Stimulated activated CD8-positive, alpha-beta memory T cell treated with anti-CD3 and anti-CD28 coated beads, Interleukin-4, amount 100 ng/mL, for 4 hours (primary cell): ENCODE measurements around the gene ATG4A.

Experiments used
- DNase-seq, 2 donors: peaks; one replicate each; pipeline ENCODE4 v3.0.0-alpha.2; 2020; ENCODE audit warnings: low read depth in 2 of 2, low spot score in 1 of 2

ATG4A gene

GRCh38 chrX:108121291-108121690 is 29.7 kb downstream of the ATG4A start:
- no peak for DNase-seq

GRCh38 chrX:108122748-108123147 is 31.2 kb downstream of the ATG4A start:
- no peak for DNase-seq

- DNase-seq = no peak
These were observed 32.2 kb downstream of the ATG4A start for GRCh38 chrX:108123591-108124366.

GRCh38 chrX:108126661-108127060 is 35.1 kb downstream of the ATG4A start:
- no peak for DNase-seq

- DNase-seq = no peak
These were observed 35.6 kb downstream of the ATG4A start for GRCh38 chrX:108127152-108127551.

- no peak for DNase-seq
These were observed 39.3 kb downstream of the ATG4A start for GRCh38 chrX:108130889-108131288.

GRCh38 chrX:108131471-108131870 is 39.9 kb downstream of the ATG4A start:
- no peak for DNase-seq

- DNase-seq = no peak
These were observed 40.5 kb downstream of the ATG4A start for GRCh38 chrX:108132034-108132433.

- no peak for DNase-seq
These were observed 41.3 kb downstream of the ATG4A start for GRCh38 chrX:108132876-108133275.

- DNase-seq = no peak
These were observed 43.1 kb downstream of the ATG4A start for GRCh38 chrX:108134724-108135123.

- DNase-seq = no peak
These were observed 47.5 kb downstream of the ATG4A start for GRCh38 chrX:108138814-108139702.

- DNase-seq = no peak
These were observed 56.9 kb downstream of the ATG4A start for GRCh38 chrX:108148524-108148923.

- DNase-seq = no peak
These were observed 64.5 kb downstream of the ATG4A start for GRCh38 chrX:108156082-108156481.

GRCh38 chrX:108156934-108157466 is 65.4 kb downstream of the ATG4A start:
- no peak for DNase-seq

GRCh38 chrX:108157628-108158027 is 66.0 kb downstream of the ATG4A start:
- no peak for DNase-seq

- DNase-seq = no peak
These were observed 67.6 kb downstream of the ATG4A start for GRCh38 chrX:108159028-108159670.

- no peak for DNase-seq
These were observed 68.7 kb downstream of the ATG4A start for GRCh38 chrX:108160309-108160708.

GRCh38 chrX:108162265-108162664 is 70.7 kb downstream of the ATG4A start:
- no peak for DNase-seq

GRCh38 chrX:108163333-108164082 is 71.9 kb downstream of the ATG4A start:
- DNase-seq = no peak

- DNase-seq = no peak
These were observed 74.0 kb downstream of the ATG4A start for GRCh38 chrX:108165383-108166111.
